CD4-positive, alpha-beta T cell treated with Interleukin-4 for 1 hour (primary cell): ENCODE results near the gene HOXA4.

ENCODE experiments used
- DNase-seq, 2 donors: peaks; one replicate each; pipeline ENCODE4 v3.0.0-alpha.2; 2020 to 2022

HOXA4 gene

GRCh38 chr7:27088002-27088922 is 42.3 kb downstream of the HOXA4 start:
- DNase-seq = no peak

- DNase-seq = no peak
Measured at GRCh38 chr7:27083646-27084045, 46.9 kb downstream of the HOXA4 start.

GRCh38 chr7:27082171-27082570 is 48.4 kb downstream of the HOXA4 start:
- DNase-seq = no peak

GRCh38 chr7:27080844-27081436 is 49.6 kb downstream of the HOXA4 start:
- DNase-seq = no peak

GRCh38 chr7:27079234-27079975 is 51.2 kb downstream of the HOXA4 start:
- no peak for DNase-seq

- no peak for DNase-seq
Measured at GRCh38 chr7:27078616-27079233, 51.8 kb downstream of the HOXA4 start.
